GM13977 (cell line): ENCODE data around the gene ASAH2.

Experiments
- DNase-seq: peaks from one replicate; pipeline ENCODE4 v3.0.0; 2012; ENCODE audit warnings: low spot score
- in situ Hi-C: fragments of 300-500 bp; cut with MboI; formaldehyde crosslinking; loops from one replicate; pipeline ENCODE4 v1.12.0; 2022; ENCODE audit warnings: low sequenced_read_pairs, low pct_unique_long_range_greater_than_20kb, mixed read lengths, inconsistent platforms; ENCODE audit not compliant: unreplicated experiment
- TF ChIP-seq, protein P1 (sequence below): IDR thresholded peaks from 2 replicates; pipeline ENCODE4 v1.5.1; 2012; ENCODE audit warnings: mild to moderate bottlenecking, control low read depth; ENCODE audit not compliant: insufficient read depth; ENCODE audit errors: extremely low read depth, missing control alignments

ASAH2 gene

GRCh38 chr10:50234486-50234885 lies 16.8 kb downstream of the ASAH2 start:
- TF ChIP-seq, protein P1, sequence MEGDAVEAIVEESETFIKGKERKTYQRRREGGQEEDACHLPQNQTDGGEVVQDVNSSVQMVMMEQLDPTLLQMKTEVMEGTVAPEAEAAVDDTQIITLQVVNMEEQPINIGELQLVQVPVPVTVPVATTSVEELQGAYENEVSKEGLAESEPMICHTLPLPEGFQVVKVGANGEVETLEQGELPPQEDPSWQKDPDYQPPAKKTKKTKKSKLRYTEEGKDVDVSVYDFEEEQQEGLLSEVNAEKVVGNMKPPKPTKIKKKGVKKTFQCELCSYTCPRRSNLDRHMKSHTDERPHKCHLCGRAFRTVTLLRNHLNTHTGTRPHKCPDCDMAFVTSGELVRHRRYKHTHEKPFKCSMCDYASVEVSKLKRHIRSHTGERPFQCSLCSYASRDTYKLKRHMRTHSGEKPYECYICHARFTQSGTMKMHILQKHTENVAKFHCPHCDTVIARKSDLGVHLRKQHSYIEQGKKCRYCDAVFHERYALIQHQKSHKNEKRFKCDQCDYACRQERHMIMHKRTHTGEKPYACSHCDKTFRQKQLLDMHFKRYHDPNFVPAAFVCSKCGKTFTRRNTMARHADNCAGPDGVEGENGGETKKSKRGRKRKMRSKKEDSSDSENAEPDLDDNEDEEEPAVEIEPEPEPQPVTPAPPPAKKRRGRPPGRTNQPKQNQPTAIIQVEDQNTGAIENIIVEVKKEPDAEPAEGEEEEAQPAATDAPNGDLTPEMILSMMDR: no peak
- DNase-seq: no peak
- in situ Hi-C loops: loop anchor here (25.0 kb wide), 1 partner anchor 647 kb away; no protein-coding TSS in a partner anchor

DNA sequence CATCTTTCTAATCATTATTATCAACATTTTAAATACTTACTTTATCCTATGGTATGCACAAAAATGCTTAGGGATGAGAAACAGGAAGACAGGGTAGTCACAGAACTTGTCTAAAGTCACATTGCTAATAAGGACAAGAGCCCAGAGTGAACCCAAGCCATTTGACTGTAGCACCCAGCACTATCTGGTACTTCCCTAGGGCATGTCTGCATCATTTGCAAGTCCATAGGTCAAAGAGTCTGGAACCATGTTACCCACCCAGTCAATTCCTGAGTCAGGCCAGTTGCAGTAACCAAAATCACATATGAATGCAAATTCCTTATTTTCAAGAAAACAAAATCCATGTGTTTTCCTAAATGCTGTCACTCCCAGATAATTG lies 19.1 kb downstream of the ASAH2 start:
- TF ChIP-seq, protein P1: no peak
- DNase-seq: no peak
- in situ Hi-C loops: loop anchor here (25.0 kb wide), 1 partner anchor 645 kb away; no protein-coding TSS in a partner anchor

DNA sequence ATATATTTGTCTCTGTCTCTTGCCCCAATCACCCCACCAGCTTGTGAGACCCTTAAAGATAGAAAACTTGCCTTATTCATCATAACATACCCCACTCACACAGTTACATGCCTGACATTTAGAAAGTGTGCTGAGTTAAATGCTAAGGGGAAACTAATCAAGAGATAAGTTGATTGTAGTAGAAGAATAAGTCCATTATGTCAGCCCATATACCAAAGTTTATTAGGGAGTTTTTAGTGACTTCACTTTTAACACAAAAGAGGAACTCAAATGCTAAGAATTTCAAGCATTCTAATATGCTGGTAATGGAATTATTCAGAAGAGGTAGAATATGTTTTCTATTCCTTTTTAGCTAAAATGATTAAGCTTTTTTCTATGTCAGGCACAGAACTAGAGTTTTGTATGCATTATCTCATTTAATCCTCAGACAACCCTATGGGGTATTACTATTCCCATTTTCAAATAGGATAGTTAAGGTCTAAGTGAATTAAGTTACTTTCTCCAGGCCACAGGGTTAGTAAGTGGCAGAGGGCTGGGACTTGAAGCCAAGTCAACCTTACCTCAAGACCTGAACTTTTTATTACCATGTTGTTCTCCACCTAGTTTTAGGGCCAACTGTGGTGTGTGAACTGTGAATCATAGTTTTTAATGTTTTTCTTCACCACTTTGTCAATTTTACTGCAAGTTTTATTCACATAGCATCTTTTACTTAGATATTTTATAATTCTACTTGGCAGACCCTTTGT lies 19.6 kb downstream of the ASAH2 start:
- in situ Hi-C loops: loop anchor here (25.0 kb wide), 1 partner anchor 644 kb away; no protein-coding TSS in a partner anchor
- TF ChIP-seq, protein P1: no peak
- DNase-seq: no peak

DNA sequence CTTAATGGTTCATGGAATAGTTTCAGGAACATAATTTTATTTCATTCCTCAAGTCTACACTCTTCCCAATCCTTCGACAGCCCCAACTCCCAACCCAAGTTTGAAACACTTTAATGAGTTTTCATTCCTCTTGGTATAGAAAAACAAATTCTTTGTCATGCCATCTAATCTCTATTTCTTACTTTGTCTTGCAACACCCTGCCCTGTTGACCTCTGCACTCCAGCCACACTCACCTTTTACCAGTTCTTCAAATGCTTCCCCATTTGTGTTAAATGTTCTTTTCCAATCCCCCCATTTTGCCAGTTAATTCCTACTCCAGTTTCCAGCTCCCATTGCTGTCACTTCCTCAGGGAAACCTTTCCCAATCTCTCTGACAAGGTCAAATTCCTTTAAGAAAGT lies 21.9 kb downstream of the ASAH2 start:
- in situ Hi-C loops: loop anchor here (25.0 kb wide), 1 partner anchor 642 kb away; no protein-coding TSS in a partner anchor
- DNase-seq: no peak
- TF ChIP-seq, protein P1: no peak

GRCh38 chr10:50228672-50229071 lies 22.6 kb downstream of the ASAH2 start:
- DNase-seq: no peak
- TF ChIP-seq, protein P1: no peak
- in situ Hi-C loops: loop anchor here (25.0 kb wide), 1 partner anchor 641 kb away; no protein-coding TSS in a partner anchor

- TF ChIP-seq, protein P1: no peak
- in situ Hi-C loops: loop anchor here (25.0 kb wide), 1 partner anchor 639 kb away; no protein-coding TSS in a partner anchor
- no peak for DNase-seq
Measured at GRCh38 chr10:50226610-50227009, 24.7 kb downstream of the ASAH2 start.
